Hepatocyte (in vitro differentiated cells): ENCODE data around the gene CCN5. TPM values are rescaled to one million over a fixed set of nuclear protein-coding genes. Genes with fewer than 3 reads are reported as not detected.

Experiments used
- DNase-seq: peaks from one replicate; pipeline ENCODE4 v3.0.0-alpha.2; 2016; ENCODE audit warnings: low spot score
- H2AFZ ChIP-seq: fragments of 200-600 bp; sonication (generic); 2 replicates; pipeline ENCODE4 v1.6.0; 2016; ENCODE audit warnings: antibody characterized with exemption, mild to moderate bottlenecking
- H3K27ac ChIP-seq: fragments of 200-600 bp; sonication (generic); 2 replicates; pipeline ENCODE4 v1.5.1; 2016; ENCODE audit warnings: mild to moderate bottlenecking
- H3K27me3 ChIP-seq: fragments of 200-600 bp; sonication (generic); 2 replicates; pipeline ENCODE4 v1.6.1; 2016
- H3K36me3 ChIP-seq: fragments of 200-600 bp; sonication (generic); replicated peaks from 2 replicates; pipeline ENCODE4 v1.5.1; 2016; ENCODE audit warnings: low read depth; ENCODE audit not compliant: insufficient read depth
- H3K4me1 ChIP-seq: fragments of 200-600 bp; sonication (generic); 2 replicates; pipeline ENCODE4 v1.5.1; 2016; ENCODE audit warnings: mild to moderate bottlenecking, moderate library complexity; ENCODE audit not compliant: insufficient read depth
- H3K4me2 ChIP-seq: fragments of 200-600 bp; sonication (generic); 2 replicates; pipeline ENCODE4 v1.6.0; 2016
- H3K4me3 ChIP-seq: fragments of 200-600 bp; sonication (generic); 2 replicates; pipeline ENCODE4 v1.5.1; 2016; ENCODE audit warnings: mild to moderate bottlenecking
- H3K79me2 ChIP-seq: fragments of 200-600 bp; sonication (generic); 2 replicates; pipeline ENCODE4 v1.6.0; 2017; ENCODE audit warnings: mild to moderate bottlenecking
- H3K9me2 ChIP-seq: fragments of 200-600 bp; sonication (generic); replicated peaks from 2 replicates; pipeline ENCODE4 v1.6.0; 2017; ENCODE audit warnings: mild to moderate bottlenecking; ENCODE audit not compliant: insufficient read depth
- H3K9me3 ChIP-seq: fragments of 200-600 bp; sonication (generic); 2 replicates; pipeline ENCODE4 v1.5.1; 2016; ENCODE audit warnings: low read depth, mild to moderate bottlenecking
- H4K20me1 ChIP-seq: fragments of 200-600 bp; sonication (generic); 2 replicates; pipeline ENCODE4 v1.6.0; 2016; ENCODE audit warnings: mild to moderate bottlenecking; ENCODE audit not compliant: insufficient read depth, poor library complexity, severe bottlenecking
- EZH2 ChIP-seq: fragments of 200-600 bp; sonication (generic); IDR thresholded peaks from 2 replicates; pipeline ENCODE4 v1.6.1; 2016; ENCODE audit warnings: antibody characterized with exemption, mild to moderate bottlenecking, borderline replicate concordance
- EZH2phosphoT487 ChIP-seq: fragments of 200-600 bp; sonication (generic); IDR thresholded peaks from one replicate; pipeline ENCODE4 v1.6.1; 2018; ENCODE audit warnings: antibody characterized with exemption, mild to moderate bottlenecking, low read depth, moderate library complexity; ENCODE audit not compliant: unreplicated experiment, severe bottlenecking
- WGBS: methylation state at CpG from one replicate; pipeline ENCODE4 v1.1.6; 2016; ENCODE audit warnings: low lambda C conversion rate; ENCODE audit errors: missing lambda C conversion rate; 5-methylcytosine and 5-hydroxymethylcytosine counted together
- polyA plus RNA-seq: library from polyadenylated mRNA; unstranded; fragments of >200 nt; fragmentation: Nextera tagmentation; extraction: Ambion mirVana; gene quantifications from 2 replicates; pipeline ENCODE4 v1.2.1, GENCODE V29; 2016
- total RNA-seq: library from RNA; depleted of rRNA; stranded (reverse); fragments of >200 nt; gene quantifications from 2 replicates; pipeline ENCODE4 v1.2.3, GENCODE V29; 2014
- TF ChIP-seq, protein P1 (sequence below): fragments of 200-600 bp; sonication (generic); IDR thresholded peaks from 2 replicates; pipeline ENCODE4 v1.5.1; 2016; ENCODE audit warnings: antibody characterized with exemption, mild to moderate bottlenecking; ENCODE audit not compliant: poor library complexity

Gene CCN5
- total and polyA plus RNA-seq, 2 experiments from 2014 or later: 0.53 to 0.82 TPM

DNA sequence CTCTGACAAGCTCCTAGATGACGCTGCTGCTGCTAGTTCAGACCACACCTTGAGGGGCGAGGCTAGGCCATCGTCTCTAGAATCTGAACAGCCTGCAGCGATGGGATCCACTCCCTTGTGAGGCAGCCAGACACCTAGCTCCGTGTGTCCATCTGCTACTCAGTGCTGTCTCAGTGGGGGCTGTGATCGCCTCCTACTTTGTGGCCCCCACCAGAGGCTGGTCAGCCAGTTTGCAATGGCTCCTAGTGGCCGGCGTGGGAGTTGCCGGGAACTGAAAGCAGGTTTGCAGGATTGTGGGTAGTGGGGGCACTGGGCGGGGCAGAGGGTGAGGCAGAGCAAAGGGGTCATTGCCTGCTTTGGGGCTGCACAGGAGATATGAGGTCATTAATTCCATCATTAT is 2.8 kb downstream of the CCN5 start:
- 60% methylated on average over 10 of the region's 10 CpGs for WGBS

DNA sequence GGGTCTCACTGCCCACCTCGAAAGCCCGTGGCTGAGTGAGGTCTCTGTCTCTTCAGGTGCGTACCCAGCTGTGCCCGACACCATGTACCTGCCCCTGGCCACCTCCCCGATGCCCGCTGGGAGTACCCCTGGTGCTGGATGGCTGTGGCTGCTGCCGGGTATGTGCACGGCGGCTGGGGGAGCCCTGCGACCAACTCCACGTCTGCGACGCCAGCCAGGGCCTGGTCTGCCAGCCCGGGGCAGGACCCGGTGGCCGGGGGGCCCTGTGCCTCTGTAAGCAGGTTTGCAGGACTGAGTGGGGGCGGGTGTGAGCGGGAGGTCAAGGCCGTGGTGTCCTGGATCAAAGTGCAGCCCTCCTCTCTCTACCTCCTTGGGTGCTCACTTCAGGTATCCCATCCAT is 4.7 kb downstream of the CCN5 start:
- H4K20me1 ChIP-seq: no peaks in the 10 kb centered on the region
- no peak overlapping the region for H3K27ac ChIP-seq
- H3K36me3 ChIP-seq: no peaks in the 10 kb centered on the region
- H3K9me3 ChIP-seq: no peaks in the 10 kb centered on the region
- no peaks in the 10 kb centered on the region for H3K4me1 ChIP-seq
- TF ChIP-seq EZH2phosphoT487 (no peak), EZH2 (no peak)
- TF ChIP-seq, protein P1, sequence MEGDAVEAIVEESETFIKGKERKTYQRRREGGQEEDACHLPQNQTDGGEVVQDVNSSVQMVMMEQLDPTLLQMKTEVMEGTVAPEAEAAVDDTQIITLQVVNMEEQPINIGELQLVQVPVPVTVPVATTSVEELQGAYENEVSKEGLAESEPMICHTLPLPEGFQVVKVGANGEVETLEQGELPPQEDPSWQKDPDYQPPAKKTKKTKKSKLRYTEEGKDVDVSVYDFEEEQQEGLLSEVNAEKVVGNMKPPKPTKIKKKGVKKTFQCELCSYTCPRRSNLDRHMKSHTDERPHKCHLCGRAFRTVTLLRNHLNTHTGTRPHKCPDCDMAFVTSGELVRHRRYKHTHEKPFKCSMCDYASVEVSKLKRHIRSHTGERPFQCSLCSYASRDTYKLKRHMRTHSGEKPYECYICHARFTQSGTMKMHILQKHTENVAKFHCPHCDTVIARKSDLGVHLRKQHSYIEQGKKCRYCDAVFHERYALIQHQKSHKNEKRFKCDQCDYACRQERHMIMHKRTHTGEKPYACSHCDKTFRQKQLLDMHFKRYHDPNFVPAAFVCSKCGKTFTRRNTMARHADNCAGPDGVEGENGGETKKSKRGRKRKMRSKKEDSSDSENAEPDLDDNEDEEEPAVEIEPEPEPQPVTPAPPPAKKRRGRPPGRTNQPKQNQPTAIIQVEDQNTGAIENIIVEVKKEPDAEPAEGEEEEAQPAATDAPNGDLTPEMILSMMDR: no peak
- no peaks in the 10 kb centered on the region for H3K9me2 ChIP-seq
- no peak overlapping the region for H3K4me2 ChIP-seq
- 89% methylated on average over 19 of the region's 19 CpGs for WGBS
- no peak for DNase-seq
- H3K4me3 ChIP-seq: no peak overlapping the region
- no peak overlapping the region for H2AFZ ChIP-seq
- H3K27me3 ChIP-seq: no peaks in the 10 kb centered on the region
- H3K79me2 ChIP-seq: no peaks in the 10 kb centered on the region

More for the DNA sequence above, 2.8 kb downstream of the CCN5 start:
- Histone ChIP-seq H3K79me2 (no peaks in the 10 kb centered on the region), H2AFZ (no peak overlapping the region), H3K36me3 (no peaks in the 10 kb centered on the region), H3K4me3 (no peak overlapping the region), H3K4me2 (no peak overlapping the region), H3K4me1 (no peaks in the 10 kb centered on the region), H3K27me3 (no peaks in the 10 kb centered on the region), H3K9me3 (no peaks in the 10 kb centered on the region), H3K9me2 (no peaks in the 10 kb centered on the region), H4K20me1 (no peaks in the 10 kb centered on the region), H3K27ac (no peak overlapping the region)
- TF ChIP-seq, protein P1: peak; percentile 15
- no peak for TF ChIP-seq EZH2
- no peak for DNase-seq

- WGBS: 79% methylated on average over 7 of the region's 7 CpGs
- Histone ChIP-seq H3K79me2 (no peaks in the 10 kb centered on the region), H3K4me2 (no peak overlapping the region), H3K4me1 (no peaks in the 10 kb centered on the region), H3K27ac (no peak overlapping the region), H3K27me3 (no peaks in the 10 kb centered on the region), H3K36me3 (no peaks in the 10 kb centered on the region), H3K9me2 (no peaks in the 10 kb centered on the region), H4K20me1 (no peaks in the 10 kb centered on the region), H3K4me3 (no peak overlapping the region), H2AFZ (no peak overlapping the region), H3K9me3 (no peaks in the 10 kb centered on the region)
- TF ChIP-seq, protein P1: no peak
- TF ChIP-seq EZH2phosphoT487: no peak
- no peak for TF ChIP-seq EZH2
- DNase-seq: no peak
These were observed 5.4 kb downstream of the CCN5 start for GRCh38 chr20:44720621-44720996.
